ENCODE results near the gene COPS4. TPM values are rescaled to one million over a fixed set of nuclear protein-coding genes. Genes with fewer than 3 reads are reported as not detected.
A peak's percentile ranks its signal among the peaks of the same experiment; 100 is the strongest.

COPS4 gene
- total RNA-seq, 1 experiment from 2014 or later = 28.6 TPM

DNA sequence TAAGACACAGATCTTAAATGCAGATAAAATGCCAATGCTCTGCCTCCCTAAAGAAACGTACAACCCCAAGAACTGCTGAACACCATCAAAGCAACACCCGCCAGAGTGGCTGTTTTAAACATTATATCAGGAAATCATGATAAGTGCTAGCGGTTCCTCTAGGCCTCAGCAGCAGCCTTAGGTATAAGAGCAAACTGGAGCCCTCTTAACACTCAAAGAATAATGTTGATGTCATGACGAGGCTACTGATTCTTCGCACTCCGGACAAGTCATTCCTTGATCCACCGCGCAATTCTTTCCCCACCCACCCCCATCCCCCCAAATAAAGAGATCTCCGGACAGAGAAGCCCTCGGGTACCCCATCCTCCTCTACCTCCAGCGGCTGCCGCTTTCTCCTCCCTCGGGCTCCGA, 24.9 kb upstream of the COPS4 start (continued):
- TF ChIP-seq, protein P1, sequence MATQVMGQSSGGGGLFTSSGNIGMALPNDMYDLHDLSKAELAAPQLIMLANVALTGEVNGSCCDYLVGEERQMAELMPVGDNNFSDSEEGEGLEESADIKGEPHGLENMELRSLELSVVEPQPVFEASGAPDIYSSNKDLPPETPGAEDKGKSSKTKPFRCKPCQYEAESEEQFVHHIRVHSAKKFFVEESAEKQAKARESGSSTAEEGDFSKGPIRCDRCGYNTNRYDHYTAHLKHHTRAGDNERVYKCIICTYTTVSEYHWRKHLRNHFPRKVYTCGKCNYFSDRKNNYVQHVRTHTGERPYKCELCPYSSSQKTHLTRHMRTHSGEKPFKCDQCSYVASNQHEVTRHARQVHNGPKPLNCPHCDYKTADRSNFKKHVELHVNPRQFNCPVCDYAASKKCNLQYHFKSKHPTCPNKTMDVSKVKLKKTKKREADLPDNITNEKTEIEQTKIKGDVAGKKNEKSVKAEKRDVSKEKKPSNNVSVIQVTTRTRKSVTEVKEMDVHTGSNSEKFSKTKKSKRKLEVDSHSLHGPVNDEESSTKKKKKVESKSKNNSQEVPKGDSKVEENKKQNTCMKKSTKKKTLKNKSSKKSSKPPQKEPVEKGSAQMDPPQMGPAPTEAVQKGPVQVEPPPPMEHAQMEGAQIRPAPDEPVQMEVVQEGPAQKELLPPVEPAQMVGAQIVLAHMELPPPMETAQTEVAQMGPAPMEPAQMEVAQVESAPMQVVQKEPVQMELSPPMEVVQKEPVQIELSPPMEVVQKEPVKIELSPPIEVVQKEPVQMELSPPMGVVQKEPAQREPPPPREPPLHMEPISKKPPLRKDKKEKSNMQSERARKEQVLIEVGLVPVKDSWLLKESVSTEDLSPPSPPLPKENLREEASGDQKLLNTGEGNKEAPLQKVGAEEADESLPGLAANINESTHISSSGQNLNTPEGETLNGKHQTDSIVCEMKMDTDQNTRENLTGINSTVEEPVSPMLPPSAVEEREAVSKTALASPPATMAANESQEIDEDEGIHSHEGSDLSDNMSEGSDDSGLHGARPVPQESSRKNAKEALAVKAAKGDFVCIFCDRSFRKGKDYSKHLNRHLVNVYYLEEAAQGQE (IDR thresholded peaks at IDR 0.05; ENCODE audit: low read depth) = no peak

DNA sequence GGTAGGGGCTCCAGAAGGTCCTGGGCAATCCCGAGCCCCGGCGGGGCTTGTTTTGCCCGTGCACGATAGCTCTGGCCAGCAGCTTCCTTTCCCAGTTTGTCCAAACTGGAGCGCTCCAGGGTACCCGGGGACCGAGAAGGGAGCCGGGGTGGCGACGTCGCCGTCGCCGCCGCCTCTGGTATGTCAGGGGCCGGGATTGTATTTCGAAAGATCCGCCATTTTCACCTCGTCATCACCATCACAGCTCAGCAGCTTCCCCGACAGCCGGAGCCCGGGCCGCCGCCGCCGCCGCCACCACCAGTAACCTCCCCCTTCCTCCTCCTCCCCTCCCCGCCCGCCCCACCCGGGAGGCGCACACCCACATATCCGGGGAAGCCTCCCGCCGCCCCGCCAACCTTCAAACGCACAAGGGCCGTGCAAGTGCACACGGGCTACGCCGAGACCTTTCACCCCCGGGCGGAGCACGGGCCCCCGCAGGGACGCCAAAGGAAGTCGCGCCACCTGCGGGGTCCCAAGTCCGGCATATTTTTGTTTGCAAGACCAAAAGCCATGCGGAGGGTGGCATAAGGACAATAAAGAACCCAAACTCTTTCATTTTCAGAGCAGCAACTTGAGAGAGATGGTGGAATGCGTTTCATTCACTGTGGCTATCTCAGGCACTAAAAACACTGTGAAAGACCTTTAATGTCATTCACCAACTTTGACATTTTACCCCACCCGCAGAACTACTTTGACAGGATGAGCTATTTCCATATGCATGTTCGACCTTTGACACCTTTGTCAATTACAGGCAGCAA, 24.3 kb upstream of the COPS4 start, which contains the start of gene LIN54:
Gene LIN54, minus strand, starts transcription at position 302 of the 797 bp plus-strand sequence. CDS start 25,979 bp downstream, outside the sequence.
- TF ChIP-seq EZH2 (IDR thresholded peaks at IDR 0.05) = no peak
- TF ChIP-seq TCF7L2 (IDR thresholded peaks at IDR 0.05; ENCODE audit: borderline replicate concordance, extremely low read depth, insufficient read depth, insufficient read length) = peak; percentile 50
- TF ChIP-seq CEBPB (IDR thresholded peaks at IDR 0.05; ENCODE audit: low read depth) = no peak
- TF ChIP-seq, protein P2, sequence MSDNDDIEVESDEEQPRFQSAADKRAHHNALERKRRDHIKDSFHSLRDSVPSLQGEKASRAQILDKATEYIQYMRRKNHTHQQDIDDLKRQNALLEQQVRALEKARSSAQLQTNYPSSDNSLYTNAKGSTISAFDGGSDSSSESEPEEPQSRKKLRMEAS (IDR thresholded peaks at IDR 0.05) = peak; percentile 24; the same call in 1 of the 2 replicates
- peak; percentile 45 for TF ChIP-seq POLR2AphosphoS5 (IDR thresholded peaks at IDR 0.05; ENCODE audit: low read depth, low read length)
- no peak for TF ChIP-seq ELF1 (IDR thresholded peaks at IDR 0.05; ENCODE audit: borderline replicate concordance, low read depth)
- peak; percentile 21; the same call in 1 of the 2 replicates for TF ChIP-seq SIN3A (IDR thresholded peaks at IDR 0.05; ENCODE audit: low read depth)
- intact Hi-C loops (cut with micrococcal nuclease) = loop anchor here (1.0 to 5.0 kb wide), 3 partner anchors 110 to 247 kb away; partner anchors contain the start of gene THAP9
- ATAC-seq (peak; percentile 32), DNase-seq (ENCODE audit: low read depth, low spot score) (peak; percentile 27)
- Histone ChIP-seq H3K36me3 (ENCODE audit: control insufficient read depth in 1 of 2, insufficient read depth in 2 of 2, low read length in 2 of 2) (no peaks in the 10 kb centered on the region), H3K4me3 (replicated peaks in 1 of 2; ENCODE audit: low read depth in 1 of 2, low read length in 2 of 2) (peak within 1 kb of the TSS; percentile 69 to 82), H3K9me2 (ENCODE audit: insufficient read depth) (no peaks in the 10 kb centered on the region), H3K9me3 (ENCODE audit: control insufficient read depth in 1 of 2, insufficient read depth in 1 of 2, low read depth in 1 of 2, low read length in 2 of 2) (no peaks in the 10 kb centered on the region), H3K4me2 (ENCODE audit: low read length) (peak within 1 kb of the TSS; percentile 90), H4K20me1 (ENCODE audit: insufficient read depth) (no peaks in the 10 kb centered on the region), H3K9ac (ENCODE audit: low read length) (peak within 1 kb of the TSS; percentile 85), H2AFZ (ENCODE audit: low read depth, low read length, poor library complexity, severe bottlenecking) (peak within 1 kb of the TSS; percentile 33), H3K79me2 (ENCODE audit: insufficient read depth, low read length) (peaks cover 65% of the 10 kb centered on the region), H3K4me1 (ENCODE audit: control insufficient read depth in 1 of 2, insufficient read depth in 2 of 2, low read length in 2 of 2) (peaks cover 11 to 31% of the 10 kb centered on the region in 2 experiments), H3K27me3 (ENCODE audit: insufficient read depth, low read length) (no peaks in the 10 kb centered on the region), H3K27ac (ENCODE audit: low read depth, low read length) (peak within 1 kb of the TSS; percentile 78)
- RAD21 ChIA-PET (ENCODE audit: low non-redundant PET in 1 of 2, low total read pairs in 2 of 2, uncharacterized antibody in 2 of 2, unreplicated experiment in 2 of 2) = interaction anchor here (0.6 to 1.7 kb wide), 3 partner anchors 110 to 242 kb away, joined by 3 to 6 read pairs (median 5); partner anchors contain the start of gene THAP9 (in 1 of the 2)
- POLR2A ChIA-PET = interaction anchor here (1.1 to 1.3 kb wide), 3 partner anchors 24 to 111 kb away, joined by 3 to 7 read pairs (median 5); partner anchors contain the start of genes COPS4 and THAP9
- BruUV-seq (replicated peaks) = no TSS peak
- CTCF ChIA-PET = interaction anchor here (1.5 kb wide), 1 partner anchor 242 kb away, joined by 3 read pairs; no protein-coding TSS in a partner anchor
